ENCODE measurements around the gene ADAMTS17.
"Not testable (repeated sequence)": the region's sequence is repeated elsewhere in the genome, so short reads cannot be mapped to it uniquely, and the experiment has no call there.

The ADAMTS17 gene

GRCh38 chr15:100341239-100341749 lies 481 bp downstream of the ADAMTS17 start:
- Histone ChIP-seq H3K36me3 (ENCODE audit: insufficient read depth, low read length) (no peaks in the 10 kb centered on the region), H3K4me2 (ENCODE audit: low read depth, low read length, poor library complexity, severe bottlenecking) (no peak overlapping the region), H3K79me2 (ENCODE audit: insufficient read depth, low read length) (no peaks in the 10 kb centered on the region), H3K4me3 (ENCODE audit: low read length, poor library complexity, severe bottlenecking) (no peak overlapping the region), H3K4me1 (ENCODE audit: insufficient read depth, low read length, poor library complexity, severe bottlenecking) (peaks cover 12% of the 10 kb centered on the region), H3K9me3 (ENCODE audit: insufficient read depth, low read depth, low read length) (no peaks in the 10 kb centered on the region), H3K9me2 (replicated peaks; ENCODE audit: low read depth, low read length) (no peaks in the 10 kb centered on the region), H4K20me1 (ENCODE audit: insufficient read depth, low read length, poor library complexity, severe bottlenecking) (no peaks in the 10 kb centered on the region), H2AFZ (ENCODE audit: low read length) (no peak overlapping the region), H3K9ac (ENCODE audit: low read depth, low read length, poor library complexity, severe bottlenecking) (no peak overlapping the region), H3K27me3 (ENCODE audit: insufficient read depth, low read length, poor library complexity, severe bottlenecking) (no peaks in the 10 kb centered on the region), H3F3A (ENCODE audit: low read depth) (no peaks in the 10 kb centered on the region)
- no peak for TF ChIP-seq EZH2phosphoT487 (IDR thresholded peaks at IDR 0.05; ENCODE audit: borderline replicate concordance)
- TF ChIP-seq CTCF (conservative IDR thresholded peaks at IDR 0.05; ENCODE audit: low read length), result no peak

- Histone ChIP-seq H3K27me3 (ENCODE audit: insufficient read depth, low read length, poor library complexity, severe bottlenecking) (no peaks in the 10 kb centered on the region), H3K4me2 (ENCODE audit: low read depth, low read length, poor library complexity, severe bottlenecking) (no peak overlapping the region), H4K20me1 (ENCODE audit: insufficient read depth, low read length, poor library complexity, severe bottlenecking) (no peaks in the 10 kb centered on the region), H3K9ac (ENCODE audit: low read depth, low read length, poor library complexity, severe bottlenecking) (no peak overlapping the region), H3K4me3 (ENCODE audit: low read length, poor library complexity, severe bottlenecking) (no peak overlapping the region), H3K9me3 (ENCODE audit: insufficient read depth, low read depth, low read length) (no peaks in the 10 kb centered on the region), H3K9me2 (replicated peaks; ENCODE audit: low read depth, low read length) (no peaks in the 10 kb centered on the region), H3K4me1 (ENCODE audit: insufficient read depth, low read length, poor library complexity, severe bottlenecking) (peaks cover 16% of the 10 kb centered on the region), H2AFZ (ENCODE audit: low read length) (no peak overlapping the region), H3F3A (ENCODE audit: low read depth) (no peaks in the 10 kb centered on the region), H3K79me2 (ENCODE audit: insufficient read depth, low read length) (no peaks in the 10 kb centered on the region), H3K36me3 (ENCODE audit: insufficient read depth, low read length) (no peaks in the 10 kb centered on the region)
- TF ChIP-seq CTCF (conservative IDR thresholded peaks at IDR 0.05; ENCODE audit: low read length) (no peak), EZH2phosphoT487 (IDR thresholded peaks at IDR 0.05; ENCODE audit: borderline replicate concordance) (no peak)
Measured at GRCh38 chr15:100340721-100341238, 995 bp downstream of the ADAMTS17 start.

GRCh38 chr15:100339999-100340398 lies 1.8 kb downstream of the ADAMTS17 start:
- Histone ChIP-seq H3K4me1 (ENCODE audit: insufficient read depth, low read length, poor library complexity, severe bottlenecking) (peaks cover 24% of the 10 kb centered on the region), H3K27me3 (ENCODE audit: insufficient read depth, low read length, poor library complexity, severe bottlenecking) (no peaks in the 10 kb centered on the region)

GRCh38 chr15:100339451-100339850 lies 2.3 kb downstream of the ADAMTS17 start:
- not testable (repeated sequence) for H4K20me1 ChIP-seq (ENCODE audit: insufficient read depth, low read length, poor library complexity, severe bottlenecking); H3K9me3 ChIP-seq (ENCODE audit: insufficient read depth, low read depth, low read length); H3K9me2 ChIP-seq (replicated peaks; ENCODE audit: low read depth, low read length); H3F3A ChIP-seq (ENCODE audit: low read depth); H3K9ac ChIP-seq (ENCODE audit: low read depth, low read length, poor library complexity, severe bottlenecking); H3K4me3 ChIP-seq (ENCODE audit: low read length, poor library complexity, severe bottlenecking); H2AFZ ChIP-seq (ENCODE audit: low read length); H3K36me3 ChIP-seq (ENCODE audit: insufficient read depth, low read length); H3K79me2 ChIP-seq (ENCODE audit: insufficient read depth, low read length); H3K27me3 ChIP-seq (ENCODE audit: insufficient read depth, low read length, poor library complexity, severe bottlenecking); H3K4me2 ChIP-seq (ENCODE audit: low read depth, low read length, poor library complexity, severe bottlenecking)
- H3K4me1 ChIP-seq (ENCODE audit: insufficient read depth, low read length, poor library complexity, severe bottlenecking), result peaks cover 30% of the 10 kb centered on the region

More at GRCh38 chr15:100339999-100340398, 1.8 kb downstream of the ADAMTS17 start:
- Histone ChIP-seq H3K4me2 (ENCODE audit: low read depth, low read length, poor library complexity, severe bottlenecking) (no peak overlapping the region), H3K4me3 (ENCODE audit: low read length, poor library complexity, severe bottlenecking) (no peak overlapping the region), H3K9ac (ENCODE audit: low read depth, low read length, poor library complexity, severe bottlenecking) (no peak overlapping the region), H4K20me1 (ENCODE audit: insufficient read depth, low read length, poor library complexity, severe bottlenecking) (no peaks in the 10 kb centered on the region), H3K9me3 (ENCODE audit: insufficient read depth, low read depth, low read length) (no peaks in the 10 kb centered on the region), H3K79me2 (ENCODE audit: insufficient read depth, low read length) (no peaks in the 10 kb centered on the region), H3K36me3 (ENCODE audit: insufficient read depth, low read length) (no peaks in the 10 kb centered on the region), H3K9me2 (replicated peaks; ENCODE audit: low read depth, low read length) (no peaks in the 10 kb centered on the region), H3F3A (ENCODE audit: low read depth) (no peaks in the 10 kb centered on the region), H2AFZ (ENCODE audit: low read length) (no peak overlapping the region)
- no peak for TF ChIP-seq CTCF (conservative IDR thresholded peaks at IDR 0.05; ENCODE audit: low read length)
- TF ChIP-seq EZH2phosphoT487 (IDR thresholded peaks at IDR 0.05; ENCODE audit: borderline replicate concordance), result no peak
